Caco-2 (cell line): ENCODE measurements around the gene SPSB3. TPM values are rescaled to one million over a fixed set of nuclear protein-coding genes. Genes with fewer than 3 reads are reported as not detected.

Experiments used
- BruUV-seq: library from RNA; stranded (reverse); fragments of 400-500 nt; replicated peaks from 2 replicates; lab custom pipeline; 2021; lab: Mats Ljungman, UMichigan
- CTCF ChIA-PET: fragments of 300-600 bp; sonication (Branson Sonifier 250); formaldehyde crosslinking; loops from one replicate; lab custom pipeline; 2022; ENCODE audit warnings: antibody characterized with exemption; lab: Charles Lee
- POLR2A ChIA-PET: fragments of 300-600 bp; sonication (Branson Sonifier 250); formaldehyde crosslinking; loops from one replicate; lab custom pipeline; 2022; ENCODE audit warnings: antibody characterized with exemption; lab: Charles Lee
- DNase-seq, 2 experiments: peaks; one replicate each; pipeline versions ENCODE4 v3.0.0 to v3.0.0-alpha.2; 2020 to 2022
- H3K27me3 ChIP-seq: replicated peaks from 2 replicates; pipeline ENCODE4 v1.6.0; 2011; ENCODE audit warnings: low read length; ENCODE audit not compliant: control insufficient read depth, insufficient read depth
- H3K36me3 ChIP-seq: 2 replicates; pipeline ENCODE4 v1.5.1; 2011; ENCODE audit warnings: low read length; ENCODE audit not compliant: control insufficient read depth, insufficient read depth
- H3K4me1 ChIP-seq: fragments of 250-450 bp; sonication (Bioruptor Pico); 2 replicates; pipeline ENCODE4 v1.5.1; 2020; ENCODE audit warnings: mild to moderate bottlenecking
- H3K4me3 ChIP-seq: 2 replicates; pipeline ENCODE4 v1.5.1; 2011; ENCODE audit warnings: low read depth, mild to moderate bottlenecking, control low read depth, low read length
- H3K9me3 ChIP-seq: fragments of 250-450 bp; sonication (Bioruptor Pico); 2 replicates; pipeline ENCODE4 v1.5.1; 2020; ENCODE audit warnings: mild to moderate bottlenecking, moderate library complexity
- H3K27ac Mint-ChIP-seq: one replicate; pipeline ENCODE4 v1.8.0; 2022; ENCODE audit warnings: mixed read lengths; ENCODE audit not compliant: unreplicated experiment
- H3K27me3 Mint-ChIP-seq: one replicate; pipeline ENCODE4 v1.8.0; 2022; ENCODE audit warnings: mixed read lengths; ENCODE audit not compliant: insufficient read depth, unreplicated experiment
- H3K36me3 Mint-ChIP-seq: one replicate; pipeline ENCODE4 v1.8.0; 2022; ENCODE audit warnings: mild to moderate bottlenecking, mixed read lengths; ENCODE audit not compliant: insufficient read depth, unreplicated experiment
- H3K4me1 Mint-ChIP-seq: one replicate; pipeline ENCODE4 v1.8.0; 2022; ENCODE audit warnings: low read depth, mixed read lengths; ENCODE audit not compliant: unreplicated experiment
- H3K4me3 Mint-ChIP-seq: one replicate; pipeline ENCODE4 v1.8.0; 2022; ENCODE audit warnings: mild to moderate bottlenecking, moderate library complexity, mixed read lengths; ENCODE audit not compliant: unreplicated experiment
- H3K9me3 Mint-ChIP-seq: one replicate; pipeline ENCODE4 v1.8.0; 2022; ENCODE audit warnings: mixed read lengths; ENCODE audit not compliant: unreplicated experiment
- intact Hi-C: fragments of 100-400 bp; cut with micrococcal nuclease; formaldehyde crosslinking; loops from one replicate; pipeline ENCODE4 v1.10.0; 2022; ENCODE audit not compliant: unreplicated experiment
- total RNA-seq: library from RNA; stranded (reverse); gene quantifications from 2 replicates; pipeline ENCODE4 v1.2.3, GENCODE V29; 2022
- TF ChIP-seq, protein P1 (sequence below), 2 experiments: fragments of 200-600 bp in 1 of 2; IDR thresholded peaks; 1 replicate in 1 of 2; 2 replicates in 1 of 2; pipeline versions ENCODE4 v1.5.1 to v1.8.0; 2011 to 2022; ENCODE audit warnings: antibody characterized with exemption in 1 of 2, control low read depth in 1 of 2, inconsistent platforms in 1 of 2, low read depth in 1 of 2, low read length in 1 of 2, mild to moderate bottlenecking in 1 of 2, moderate library complexity in 1 of 2; ENCODE audit not compliant: insufficient read depth in 1 of 2, severe bottlenecking in 1 of 2, unreplicated experiment in 1 of 2

SPSB3 gene
- total RNA-seq, 1 experiment from 2014 or later: 28.0 TPM

GRCh38 chr16:1818204-1818872 is 36.0 kb upstream of the SPSB3 start:
- no TSS peak for BruUV-seq
- POLR2A ChIA-PET: no interaction called here
- Mint-ChIP-seq H3K4me1 (no peaks in the 10 kb centered on the region), H3K27ac (no peak overlapping the region), H3K4me3 (no peak overlapping the region), H3K36me3 (peaks cover 22% of the 10 kb centered on the region), H3K9me3 (no peaks in the 10 kb centered on the region), H3K27me3 (no peaks in the 10 kb centered on the region)
- no peak for DNase-seq
- TF ChIP-seq, protein P1, sequence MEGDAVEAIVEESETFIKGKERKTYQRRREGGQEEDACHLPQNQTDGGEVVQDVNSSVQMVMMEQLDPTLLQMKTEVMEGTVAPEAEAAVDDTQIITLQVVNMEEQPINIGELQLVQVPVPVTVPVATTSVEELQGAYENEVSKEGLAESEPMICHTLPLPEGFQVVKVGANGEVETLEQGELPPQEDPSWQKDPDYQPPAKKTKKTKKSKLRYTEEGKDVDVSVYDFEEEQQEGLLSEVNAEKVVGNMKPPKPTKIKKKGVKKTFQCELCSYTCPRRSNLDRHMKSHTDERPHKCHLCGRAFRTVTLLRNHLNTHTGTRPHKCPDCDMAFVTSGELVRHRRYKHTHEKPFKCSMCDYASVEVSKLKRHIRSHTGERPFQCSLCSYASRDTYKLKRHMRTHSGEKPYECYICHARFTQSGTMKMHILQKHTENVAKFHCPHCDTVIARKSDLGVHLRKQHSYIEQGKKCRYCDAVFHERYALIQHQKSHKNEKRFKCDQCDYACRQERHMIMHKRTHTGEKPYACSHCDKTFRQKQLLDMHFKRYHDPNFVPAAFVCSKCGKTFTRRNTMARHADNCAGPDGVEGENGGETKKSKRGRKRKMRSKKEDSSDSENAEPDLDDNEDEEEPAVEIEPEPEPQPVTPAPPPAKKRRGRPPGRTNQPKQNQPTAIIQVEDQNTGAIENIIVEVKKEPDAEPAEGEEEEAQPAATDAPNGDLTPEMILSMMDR (IDR thresholded peaks at IDR 0.05; ENCODE audit: insufficient read depth in 1 of 2, low read depth in 1 of 2, low read length in 1 of 2, severe bottlenecking in 1 of 2, unreplicated experiment in 1 of 2): no peak
- Histone ChIP-seq H3K27me3 (no peaks in the 10 kb centered on the region), H3K36me3 (peaks cover 1% of the 10 kb centered on the region; the same call in 1 of the 2 replicates), H3K9me3 (no peaks in the 10 kb centered on the region), H3K4me1 (no peaks in the 10 kb centered on the region), H3K4me3 (no peak overlapping the region)
- intact Hi-C loops: no loop called here
- CTCF ChIA-PET: no interaction called here

DNA sequence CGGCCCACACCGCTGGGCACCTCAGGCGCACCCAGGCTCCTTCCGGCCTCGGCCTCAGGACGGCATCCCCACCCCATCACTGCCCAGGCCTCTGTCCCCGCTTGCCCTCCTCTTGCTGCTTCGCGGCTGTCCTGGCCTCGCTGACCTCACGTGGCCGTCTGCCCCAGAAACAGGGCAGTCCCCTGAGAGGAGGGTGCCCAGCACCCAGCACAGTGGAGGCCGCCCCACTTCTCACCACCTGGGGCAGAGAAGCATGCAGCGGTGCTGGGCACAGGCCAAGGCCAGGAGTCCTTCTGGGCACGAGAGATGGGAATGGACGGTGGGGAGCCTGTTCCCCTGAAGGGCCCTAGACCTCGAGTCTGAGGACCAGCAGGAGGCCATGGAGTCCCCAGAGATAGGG is 35.3 kb upstream of the SPSB3 start:
- Mint-ChIP-seq H3K4me3 (no peak overlapping the region), H3K27ac (no peak overlapping the region), H3K36me3 (peaks cover 27% of the 10 kb centered on the region), H3K4me1 (no peaks in the 10 kb centered on the region), H3K27me3 (no peaks in the 10 kb centered on the region), H3K9me3 (no peaks in the 10 kb centered on the region)
- ChIA-PET CTCF (interaction anchor here (0.5 kb wide), 1 partner anchor 14 kb away, joined by 3 read pairs; no protein-coding TSS in a partner anchor), POLR2A (no interaction called here)
- no peak for DNase-seq
- BruUV-seq: no TSS peak
- H3K9me3 ChIP-seq: no peaks in the 10 kb centered on the region
- H3K27me3 ChIP-seq: no peaks in the 10 kb centered on the region
- H3K4me1 ChIP-seq: no peaks in the 10 kb centered on the region
- H3K36me3 ChIP-seq: peaks cover 1% of the 10 kb centered on the region; the same call in 1 of the 2 replicates
- TF ChIP-seq, protein P1 (IDR thresholded peaks at IDR 0.05; ENCODE audit: insufficient read depth in 1 of 2, low read depth in 1 of 2, low read length in 1 of 2, severe bottlenecking in 1 of 2, unreplicated experiment in 1 of 2): no peak
- intact Hi-C loops: no loop called here
- no peak overlapping the region for H3K4me3 ChIP-seq

GRCh38 chr16:1817276-1817589 is 34.9 kb upstream of the SPSB3 start:
- no peak overlapping the region for H3K4me3 Mint-ChIP-seq
- POLR2A ChIA-PET: no interaction called here
- CTCF ChIA-PET: no interaction called here
- H3K36me3 Mint-ChIP-seq: peaks cover 27% of the 10 kb centered on the region
- no peaks in the 10 kb centered on the region for H3K4me1 ChIP-seq
- no peak overlapping the region for H3K27ac Mint-ChIP-seq
- no peaks in the 10 kb centered on the region for H3K9me3 Mint-ChIP-seq
- H3K4me3 ChIP-seq: no peak overlapping the region
- intact Hi-C loops: no loop called here
- H3K36me3 ChIP-seq: peaks cover 1% of the 10 kb centered on the region; the same call in 1 of the 2 replicates
- H3K27me3 ChIP-seq: no peaks in the 10 kb centered on the region
- TF ChIP-seq, protein P1 (IDR thresholded peaks at IDR 0.05; ENCODE audit: insufficient read depth in 1 of 2, low read depth in 1 of 2, low read length in 1 of 2, severe bottlenecking in 1 of 2, unreplicated experiment in 1 of 2): no peak
- H3K27me3 Mint-ChIP-seq: no peaks in the 10 kb centered on the region
- no peaks in the 10 kb centered on the region for H3K9me3 ChIP-seq
- BruUV-seq: no TSS peak
- H3K4me1 Mint-ChIP-seq: no peaks in the 10 kb centered on the region
- DNase-seq: no peak
